ENCODE measurements around the gene SYNE2.
"Not testable (repeated sequence)": the region's sequence is repeated elsewhere in the genome, so short reads cannot be mapped to it uniquely, and the experiment has no call there.

Gene SYNE2

GRCh38 chr14:63870753-63871037 is 17.9 kb downstream of the SYNE2 start:
- DNase-seq = not testable (repeated sequence)

GRCh38 chr14:63874223-63874622 is 21.4 kb downstream of the SYNE2 start:
- no peak for DNase-seq

- DNase-seq = no peak
Measured at GRCh38 chr14:63875311-63875710, 22.5 kb downstream of the SYNE2 start.

GRCh38 chr14:63877550-63877939 is 24.7 kb downstream of the SYNE2 start:
- DNase-seq = no peak

GRCh38 chr14:63878052-63878451 is 25.2 kb downstream of the SYNE2 start:
- DNase-seq = no peak

- no peak for DNase-seq
Measured at GRCh38 chr14:63878792-63879191, 26.0 kb downstream of the SYNE2 start.

- no peak for DNase-seq
Measured at GRCh38 chr14:63881926-63882325, 29.1 kb downstream of the SYNE2 start.

- DNase-seq = no peak
Measured at GRCh38 chr14:63887899-63888298, 35.1 kb downstream of the SYNE2 start.

- DNase-seq = no peak
Measured at GRCh38 chr14:63890553-63890952, 37.7 kb downstream of the SYNE2 start.

GRCh38 chr14:63891148-63891975 is 38.6 kb downstream of the SYNE2 start:
- no peak for DNase-seq

GRCh38 chr14:63892265-63892664 is 39.5 kb downstream of the SYNE2 start:
- DNase-seq = no peak

GRCh38 chr14:63893701-63894458 is 41.1 kb downstream of the SYNE2 start:
- DNase-seq = no peak

- DNase-seq = no peak
Measured at GRCh38 chr14:63895510-63895909, 42.7 kb downstream of the SYNE2 start.

- no peak for DNase-seq
Measured at GRCh38 chr14:63896278-63896720, 43.5 kb downstream of the SYNE2 start.

GRCh38 chr14:63897721-63898163 is 44.9 kb downstream of the SYNE2 start:
- DNase-seq = no peak

- no peak for DNase-seq
Measured at GRCh38 chr14:63899953-63900352, 47.1 kb downstream of the SYNE2 start.

- peak; percentile 22 for DNase-seq
Measured at GRCh38 chr14:63901434-63902085, 48.8 kb downstream of the SYNE2 start.

- DNase-seq = no peak
Measured at GRCh38 chr14:63902375-63902976, 49.7 kb downstream of the SYNE2 start.

GRCh38 chr14:63904724-63905123 is 51.9 kb downstream of the SYNE2 start:
- DNase-seq = no peak

- DNase-seq = no peak
Measured at GRCh38 chr14:63905370-63905769, 52.6 kb downstream of the SYNE2 start.

GRCh38 chr14:63908667-63909264 is 56.0 kb downstream of the SYNE2 start:
- DNase-seq = no peak

GRCh38 chr14:63909984-63910383 is 57.2 kb downstream of the SYNE2 start:
- no peak for DNase-seq
